BE2C (cell line): ENCODE measurements around the gene DUSP3.

ENCODE experiments used
- DNase-seq: peaks from one replicate; pipeline ENCODE4 v3.0.0-alpha.2; 2020
- H3K27me3 ChIP-seq: fragments of 250-450 bp; sonication (Bioruptor Pico); 2 replicates; pipeline ENCODE4 v1.5.1; 2020; ENCODE audit warnings: mild to moderate bottlenecking
- H3K36me3 ChIP-seq: fragments of 250-450 bp; sonication (Bioruptor Pico); 2 replicates; pipeline ENCODE4 v1.5.1; 2020; ENCODE audit warnings: mild to moderate bottlenecking
- H3K4me1 ChIP-seq: fragments of 250-450 bp; sonication (Bioruptor Pico); 2 replicates; pipeline ENCODE4 v1.5.1; 2020
- H3K4me3 ChIP-seq: 2 replicates; pipeline ENCODE4 v1.5.1; 2011; ENCODE audit warnings: low read depth, low read length
- H3K9me3 ChIP-seq: fragments of 250-450 bp; sonication (Bioruptor Pico); 2 replicates; pipeline ENCODE4 v1.5.1; 2020
- TF ChIP-seq, protein P1 (sequence below): IDR thresholded peaks from 2 replicates; pipeline ENCODE4 v1.5.1; 2012; ENCODE audit warnings: mild to moderate bottlenecking, low read depth, low read length

Gene DUSP3

DNA sequence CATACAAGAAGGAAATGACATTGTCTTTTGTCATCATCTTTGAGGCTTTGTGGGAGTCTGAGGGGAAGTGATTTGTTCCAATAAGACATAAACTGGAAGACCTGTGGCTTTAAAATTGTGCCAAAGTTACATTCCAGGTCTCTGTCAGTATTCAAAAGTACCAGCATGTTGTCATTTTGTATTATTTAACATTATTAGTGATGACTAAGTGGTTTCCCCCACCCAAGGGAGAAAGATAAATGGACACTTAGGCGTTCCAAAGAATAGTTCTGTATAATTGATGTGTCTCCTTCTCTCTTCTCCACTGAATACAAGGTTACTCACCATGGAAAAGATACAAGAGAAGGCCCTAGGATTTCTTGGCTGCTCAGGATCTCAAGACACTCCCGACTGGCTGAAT, 5.3 kb upstream of the DUSP3 start:
- Histone ChIP-seq H3K27me3 (peaks cover 47% of the 10 kb centered on the region), H3K9me3 (no peaks in the 10 kb centered on the region), H3K36me3 (no peaks in the 10 kb centered on the region), H3K4me3 (no peak overlapping the region), H3K4me1 (no peaks in the 10 kb centered on the region)
- TF ChIP-seq, protein P1, sequence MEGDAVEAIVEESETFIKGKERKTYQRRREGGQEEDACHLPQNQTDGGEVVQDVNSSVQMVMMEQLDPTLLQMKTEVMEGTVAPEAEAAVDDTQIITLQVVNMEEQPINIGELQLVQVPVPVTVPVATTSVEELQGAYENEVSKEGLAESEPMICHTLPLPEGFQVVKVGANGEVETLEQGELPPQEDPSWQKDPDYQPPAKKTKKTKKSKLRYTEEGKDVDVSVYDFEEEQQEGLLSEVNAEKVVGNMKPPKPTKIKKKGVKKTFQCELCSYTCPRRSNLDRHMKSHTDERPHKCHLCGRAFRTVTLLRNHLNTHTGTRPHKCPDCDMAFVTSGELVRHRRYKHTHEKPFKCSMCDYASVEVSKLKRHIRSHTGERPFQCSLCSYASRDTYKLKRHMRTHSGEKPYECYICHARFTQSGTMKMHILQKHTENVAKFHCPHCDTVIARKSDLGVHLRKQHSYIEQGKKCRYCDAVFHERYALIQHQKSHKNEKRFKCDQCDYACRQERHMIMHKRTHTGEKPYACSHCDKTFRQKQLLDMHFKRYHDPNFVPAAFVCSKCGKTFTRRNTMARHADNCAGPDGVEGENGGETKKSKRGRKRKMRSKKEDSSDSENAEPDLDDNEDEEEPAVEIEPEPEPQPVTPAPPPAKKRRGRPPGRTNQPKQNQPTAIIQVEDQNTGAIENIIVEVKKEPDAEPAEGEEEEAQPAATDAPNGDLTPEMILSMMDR: no peak
- DNase-seq: no peak

DNA sequence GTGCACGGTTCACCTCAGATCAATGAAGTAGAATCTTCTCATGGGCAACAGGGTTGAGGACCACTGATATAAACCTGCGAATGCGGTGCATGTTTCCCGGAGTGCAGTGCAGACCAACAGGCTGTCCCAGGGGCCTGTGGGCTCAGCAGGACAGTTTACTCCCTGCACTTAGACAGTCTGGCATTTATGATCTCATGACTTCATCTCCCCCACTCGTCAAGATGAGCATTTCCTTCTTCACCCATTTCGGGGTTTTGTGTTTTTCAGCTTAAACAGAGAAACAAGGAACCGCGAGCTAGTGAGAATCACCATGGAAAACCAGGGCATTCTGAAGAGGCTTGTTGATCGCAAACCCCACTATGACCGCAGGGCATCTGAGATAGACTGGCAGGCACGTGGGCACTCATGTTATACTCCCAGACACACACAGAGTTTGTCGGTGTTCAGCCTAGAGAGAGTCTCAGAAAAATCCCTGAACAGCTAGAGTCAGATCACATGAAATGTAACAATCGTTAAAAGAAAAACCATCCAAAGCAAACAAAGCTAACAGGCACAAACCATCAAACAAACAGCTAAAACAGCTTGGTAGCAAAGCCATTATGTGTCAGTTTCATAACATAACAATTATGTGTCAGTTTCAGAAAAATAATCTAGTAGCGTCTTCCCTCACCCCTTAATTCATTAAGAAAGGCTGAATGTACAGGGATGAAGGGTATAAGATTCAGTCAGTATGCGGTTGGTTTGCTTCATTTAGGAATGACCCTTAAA, 4.3 kb upstream of the DUSP3 start:
- Histone ChIP-seq H3K4me1 (no peaks in the 10 kb centered on the region), H3K27me3 (peaks cover 47% of the 10 kb centered on the region), H3K9me3 (no peaks in the 10 kb centered on the region), H3K36me3 (no peaks in the 10 kb centered on the region), H3K4me3 (no peak overlapping the region)
- TF ChIP-seq, protein P1: no peak
- DNase-seq: no peak

DNA sequence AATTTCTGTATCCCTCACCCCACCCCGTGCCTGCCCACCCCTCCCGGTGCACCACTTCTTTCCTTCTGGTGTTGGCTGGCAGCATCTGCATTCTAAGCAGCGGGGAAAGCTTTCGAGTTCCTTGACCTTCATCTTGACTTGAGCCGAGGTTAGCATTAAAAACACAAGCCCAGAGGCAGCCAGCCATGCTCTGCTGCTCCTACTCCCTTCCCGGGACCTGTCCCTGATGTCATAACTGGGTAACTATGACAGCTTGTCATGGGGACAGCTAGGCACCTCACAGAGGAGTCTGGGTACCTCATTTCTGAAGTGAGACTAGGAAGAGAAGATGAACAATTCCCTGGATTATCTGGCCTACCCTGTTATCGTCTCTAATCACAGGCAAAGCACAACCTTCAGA, 1.4 kb upstream of the DUSP3 start, which contains the start of gene CFAP97D1:
TSS of gene CFAP97D1 (plus strand) at position 301 of the 400 bp plus-strand sequence. CDS start at position 329, 28 bp downstream.
- Histone ChIP-seq H3K4me3 (peak within 1 kb of the TSS; percentile 82), H3K9me3 (no peaks in the 10 kb centered on the region), H3K36me3 (peaks cover 8% of the 10 kb centered on the region), H3K27me3 (peaks cover 42% of the 10 kb centered on the region), H3K4me1 (no peaks in the 10 kb centered on the region)
- no peak for DNase-seq
- TF ChIP-seq, protein P1: no peak

DNA sequence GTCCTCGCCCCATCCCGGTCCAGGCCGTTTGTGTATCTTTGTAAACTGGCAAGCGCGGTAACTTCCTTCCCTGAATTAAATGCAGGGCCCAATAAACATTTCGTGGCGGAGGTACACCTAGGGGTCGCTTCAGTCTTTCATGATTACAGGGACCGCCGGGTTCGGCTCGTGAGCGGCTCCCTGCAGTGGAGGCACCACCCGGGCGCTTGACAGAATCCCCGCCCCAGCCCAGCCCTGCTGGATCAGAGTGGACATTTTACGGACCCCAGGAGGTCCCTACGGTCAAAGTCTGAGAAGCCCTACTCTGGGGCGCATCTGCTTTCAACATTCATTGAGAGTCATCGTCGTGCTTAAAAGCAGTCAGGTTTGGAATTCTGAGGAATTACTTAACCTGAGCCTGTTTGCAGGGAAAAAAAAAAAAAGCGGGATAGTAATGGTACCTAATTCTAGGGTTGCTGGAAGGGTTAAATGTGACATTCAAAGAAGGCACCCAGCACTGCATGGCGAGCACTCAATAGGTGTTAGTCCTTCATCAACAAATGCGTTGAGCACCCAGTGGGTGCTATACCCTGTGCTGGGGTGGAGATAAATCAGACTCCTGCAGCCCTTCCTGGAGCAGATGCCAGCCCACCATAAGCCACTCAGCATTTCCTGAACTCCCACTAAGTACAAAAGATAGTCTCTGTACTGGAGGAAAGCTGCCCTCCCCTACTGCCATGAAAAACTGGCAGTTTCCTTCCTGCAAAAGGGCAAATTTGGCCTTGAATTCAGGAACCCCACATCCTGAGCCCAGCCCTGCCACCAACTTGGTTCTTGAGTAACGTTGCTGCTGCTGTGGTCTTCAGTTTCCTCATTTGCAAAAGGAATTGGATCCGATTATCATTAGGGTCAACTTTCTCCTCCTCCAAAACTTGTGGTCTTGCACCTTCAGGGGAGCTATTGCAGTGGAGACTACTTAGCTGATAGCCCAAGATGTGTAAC, 658 bp upstream of the DUSP3 start:
- no peak for DNase-seq
- Histone ChIP-seq H3K27me3 (peaks cover 42% of the 10 kb centered on the region), H3K36me3 (peaks cover 14% of the 10 kb centered on the region), H3K4me1 (no peaks in the 10 kb centered on the region), H3K4me3 (peak overlapping the region; percentile 82), H3K9me3 (no peaks in the 10 kb centered on the region)
- TF ChIP-seq, protein P1: peak; percentile 5; the same call in 1 of the 2 replicates

DNA sequence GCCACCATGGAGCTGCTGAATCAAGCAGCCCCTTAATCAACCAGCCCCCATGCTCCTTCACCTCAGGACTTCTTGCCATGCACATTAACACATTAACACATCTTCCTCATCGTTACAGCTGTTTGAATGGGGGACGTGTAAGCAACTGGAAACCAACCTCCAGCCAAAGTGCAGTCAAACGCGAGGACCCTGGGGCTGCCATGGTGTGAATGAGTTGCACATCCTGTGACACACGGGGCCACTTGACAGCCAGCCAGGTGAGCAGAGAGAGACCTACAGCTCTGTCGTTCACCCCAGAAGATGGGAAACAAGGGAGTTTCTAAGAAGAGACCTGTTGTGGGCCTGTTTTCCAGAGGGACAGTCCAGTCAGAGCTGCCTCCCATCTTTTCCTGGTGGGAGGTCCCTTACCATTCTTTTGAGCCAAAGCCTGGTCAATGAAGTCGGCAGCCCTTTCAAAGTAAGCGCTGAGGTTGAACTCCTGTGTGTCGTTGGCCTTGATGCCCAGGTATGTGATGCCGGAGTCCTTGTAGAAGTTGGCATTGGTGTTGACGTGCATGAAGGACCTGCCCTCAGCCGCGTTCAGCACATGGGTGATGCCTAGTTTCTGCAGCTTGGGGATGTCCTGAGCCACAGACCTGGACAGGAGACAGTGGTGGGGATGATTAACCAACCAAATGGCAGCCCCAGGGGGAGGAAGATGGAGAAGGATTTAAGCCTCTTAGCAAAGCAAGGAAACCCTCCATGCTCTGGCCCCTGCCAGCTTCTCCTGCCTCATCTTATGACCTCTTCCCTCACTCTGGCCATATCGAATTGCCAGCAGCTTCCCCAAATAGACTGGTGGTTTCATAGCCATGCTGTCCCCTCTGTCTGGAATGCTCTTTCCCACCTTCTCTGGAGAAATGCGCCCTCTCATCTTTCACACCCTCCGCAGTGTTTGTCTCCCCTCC, 4.2 kb downstream of the DUSP3 start:
- no peak for DNase-seq
- no peaks in the 10 kb centered on the region for H3K4me1 ChIP-seq
- peaks cover 6% of the 10 kb centered on the region for H3K27me3 ChIP-seq
- no peaks in the 10 kb centered on the region for H3K9me3 ChIP-seq
- TF ChIP-seq, protein P1: no peak
- H3K36me3 ChIP-seq: peaks cover 46% of the 10 kb centered on the region
- no peak overlapping the region for H3K4me3 ChIP-seq
